Adipocyte (in vitro differentiated cells): ENCODE data around the gene ETFB.

Source experiments
- DNase-seq: peaks from one replicate; pipeline ENCODE4 v3.0.0-alpha.2; 2015; ENCODE audit warnings: low read depth
- H3K27me3 ChIP-seq: replicated peaks from 2 replicates; pipeline ENCODE4 v1.7.0; 2013; ENCODE audit warnings: mild to moderate bottlenecking, low read length, moderate library complexity; ENCODE audit not compliant: control insufficient read depth, insufficient read depth
- H3K36me3 ChIP-seq: 2 replicates; pipeline ENCODE4 v1.7.0; 2013; ENCODE audit warnings: low read length, mild to moderate bottlenecking, moderate library complexity; ENCODE audit not compliant: control insufficient read depth, insufficient read depth, severe bottlenecking
- H3K4me1 ChIP-seq: 2 replicates; pipeline ENCODE4 v1.7.0; 2013; ENCODE audit warnings: mild to moderate bottlenecking, low read length, moderate library complexity; ENCODE audit not compliant: control insufficient read depth, insufficient read depth
- H3K4me3 ChIP-seq: 2 replicates; pipeline ENCODE4 v1.7.0; 2013; ENCODE audit warnings: mild to moderate bottlenecking, low read length, moderate library complexity
- H3K9ac ChIP-seq: 2 replicates; pipeline ENCODE4 v1.7.0; 2013; ENCODE audit warnings: mild to moderate bottlenecking, low read length, moderate library complexity
- H3K9me3 ChIP-seq: 2 replicates; pipeline ENCODE4 v1.7.0; 2013; ENCODE audit warnings: mild to moderate bottlenecking, low read length, moderate library complexity; ENCODE audit not compliant: control insufficient read depth

ETFB gene

DNA sequence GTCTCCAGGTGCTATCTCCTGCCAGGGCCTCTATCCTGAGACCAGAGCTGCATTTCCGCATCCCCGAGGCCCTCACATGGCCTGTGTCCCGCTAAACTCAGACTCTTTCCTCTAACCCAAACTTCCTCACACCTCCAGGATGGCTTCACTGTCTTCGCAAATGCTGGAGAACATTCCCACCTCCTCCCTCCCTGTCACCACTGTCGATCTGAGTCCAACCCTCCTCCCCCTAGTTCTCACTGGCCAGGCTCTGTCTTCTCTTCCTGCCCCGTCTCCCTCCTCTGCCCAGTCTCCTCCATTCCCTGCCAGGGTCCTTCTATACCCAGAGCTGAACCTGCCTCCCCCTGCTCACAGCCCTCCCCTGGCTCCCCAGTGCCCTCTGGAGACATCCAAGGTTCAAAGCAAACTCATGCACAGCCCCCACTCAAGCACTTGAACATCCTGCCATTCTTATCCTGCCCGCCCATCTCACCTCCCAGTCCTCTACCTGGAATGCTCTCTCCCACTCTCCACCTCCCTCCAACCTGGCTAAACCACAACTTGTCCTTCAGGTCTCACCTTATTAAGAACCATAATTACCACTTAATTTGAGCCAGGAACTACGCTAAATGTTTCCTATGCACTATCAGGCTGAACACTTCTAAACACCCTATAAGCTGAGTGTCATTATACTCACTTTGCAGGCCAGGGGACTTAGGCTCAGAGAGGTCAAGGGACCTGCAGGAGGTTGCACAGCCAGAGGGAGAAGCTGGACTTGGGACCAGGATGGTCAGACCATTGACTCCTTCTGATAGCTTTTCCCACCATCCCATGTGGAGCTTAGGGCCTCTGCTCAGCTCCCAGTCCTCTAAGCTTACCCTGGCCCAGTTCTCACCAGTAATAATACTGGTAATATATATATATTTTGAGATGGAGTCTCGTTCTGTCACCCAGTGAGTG, 23.3 kb downstream of the ETFB start:
- H3K9ac ChIP-seq: no peak overlapping the region
- H3K4me3 ChIP-seq: no peak overlapping the region
- H3K27me3 ChIP-seq: no peaks in the 10 kb centered on the region
- DNase-seq: no peak
- peaks cover 35% of the 10 kb centered on the region for H3K36me3 ChIP-seq
- H3K4me1 ChIP-seq: peaks cover 8% of the 10 kb centered on the region
- no peaks in the 10 kb centered on the region for H3K9me3 ChIP-seq

GRCh38 chr19:51341976-51342580, 24.1 kb downstream of the ETFB start, which contains the start of gene VSIG10L:
TSS of gene VSIG10L (minus strand) at chr19:51342139. CDS start at chr19:51342124, 15 bp downstream.
- Histone ChIP-seq H3K36me3 (peaks cover 27% of the 10 kb centered on the region), H3K9me3 (no peaks in the 10 kb centered on the region), H3K27me3 (no peaks in the 10 kb centered on the region), H3K4me3 (no peak within 1 kb of the TSS), H3K9ac (no peak within 1 kb of the TSS), H3K4me1 (peaks cover 8% of the 10 kb centered on the region)
- no peak for DNase-seq

- H3K9me3 ChIP-seq: no peaks in the 10 kb centered on the region
- no peak for DNase-seq
- H3K36me3 ChIP-seq: peaks cover 17% of the 10 kb centered on the region
- H3K4me1 ChIP-seq: peaks cover 8% of the 10 kb centered on the region
- no peaks in the 10 kb centered on the region for H3K27me3 ChIP-seq
- H3K9ac ChIP-seq: no peak overlapping the region
- no peak overlapping the region for H3K4me3 ChIP-seq
Measured at GRCh38 chr19:51341066-51341465, 25.1 kb downstream of the ETFB start.

DNA sequence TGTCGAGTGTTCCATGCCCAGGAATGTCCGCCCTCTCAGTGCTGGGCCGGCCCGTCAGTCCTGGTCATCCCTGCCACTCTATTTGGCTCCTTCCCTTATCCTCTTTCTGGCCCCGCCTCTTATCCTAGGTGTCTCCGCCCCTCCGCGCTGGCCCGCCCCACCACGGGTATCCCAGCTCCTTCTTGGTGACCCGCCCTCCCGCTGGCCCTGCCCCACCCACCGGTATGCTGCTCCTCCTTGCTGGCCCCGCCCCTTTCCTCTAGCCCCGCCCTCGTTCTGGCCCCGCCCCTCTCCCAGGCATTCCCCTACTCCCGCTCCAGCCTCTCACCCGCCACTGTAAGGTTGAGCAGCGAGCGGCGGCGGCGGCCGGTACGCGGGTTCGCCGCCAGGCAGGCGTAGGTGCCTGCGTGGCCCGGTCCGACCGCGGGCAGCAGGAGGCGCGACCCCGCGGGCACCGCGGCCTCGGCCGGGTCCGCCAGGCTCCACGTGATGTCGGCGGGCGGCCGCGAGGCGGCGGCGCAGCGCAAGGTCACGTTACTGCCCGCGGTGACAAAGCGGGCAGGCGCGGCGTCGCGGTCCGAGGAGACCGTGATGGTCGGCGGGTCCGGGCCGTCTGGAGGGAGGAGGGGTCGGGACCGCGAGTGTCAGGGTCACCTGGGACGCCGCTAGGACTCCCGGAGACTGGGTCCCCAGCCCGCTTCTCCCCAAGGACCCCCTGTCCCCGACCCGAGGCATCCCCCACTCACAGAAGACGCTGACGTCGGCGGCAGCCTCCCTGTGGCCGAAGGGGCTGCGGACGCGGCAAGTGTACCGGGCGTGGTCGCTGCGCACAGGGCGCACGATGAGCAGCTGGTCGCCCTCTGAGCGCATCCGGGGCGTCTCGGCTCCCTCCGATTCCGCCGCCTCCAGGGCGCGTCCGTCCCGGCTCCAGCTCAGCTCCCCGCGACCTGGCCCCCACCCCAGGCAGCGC, 26.2 kb downstream of the ETFB start:
- Histone ChIP-seq H3K4me1 (peaks cover 8% of the 10 kb centered on the region), H3K4me3 (peak overlapping the region; percentile 83), H3K9me3 (no peaks in the 10 kb centered on the region), H3K36me3 (peaks cover 6% of the 10 kb centered on the region), H3K9ac (peak overlapping the region; percentile 61), H3K27me3 (no peaks in the 10 kb centered on the region)
- DNase-seq: peak; percentile 99

GRCh38 chr19:51339313-51339686, 26.9 kb downstream of the ETFB start:
- H3K4me3 ChIP-seq: peak overlapping the region; percentile 83
- no peak for DNase-seq
- no peaks in the 10 kb centered on the region for H3K9me3 ChIP-seq
- H3K9ac ChIP-seq: peak overlapping the region; percentile 39
- no peaks in the 10 kb centered on the region for H3K27me3 ChIP-seq
- no peaks in the 10 kb centered on the region for H3K36me3 ChIP-seq
- H3K4me1 ChIP-seq: peaks cover 8% of the 10 kb centered on the region

DNA sequence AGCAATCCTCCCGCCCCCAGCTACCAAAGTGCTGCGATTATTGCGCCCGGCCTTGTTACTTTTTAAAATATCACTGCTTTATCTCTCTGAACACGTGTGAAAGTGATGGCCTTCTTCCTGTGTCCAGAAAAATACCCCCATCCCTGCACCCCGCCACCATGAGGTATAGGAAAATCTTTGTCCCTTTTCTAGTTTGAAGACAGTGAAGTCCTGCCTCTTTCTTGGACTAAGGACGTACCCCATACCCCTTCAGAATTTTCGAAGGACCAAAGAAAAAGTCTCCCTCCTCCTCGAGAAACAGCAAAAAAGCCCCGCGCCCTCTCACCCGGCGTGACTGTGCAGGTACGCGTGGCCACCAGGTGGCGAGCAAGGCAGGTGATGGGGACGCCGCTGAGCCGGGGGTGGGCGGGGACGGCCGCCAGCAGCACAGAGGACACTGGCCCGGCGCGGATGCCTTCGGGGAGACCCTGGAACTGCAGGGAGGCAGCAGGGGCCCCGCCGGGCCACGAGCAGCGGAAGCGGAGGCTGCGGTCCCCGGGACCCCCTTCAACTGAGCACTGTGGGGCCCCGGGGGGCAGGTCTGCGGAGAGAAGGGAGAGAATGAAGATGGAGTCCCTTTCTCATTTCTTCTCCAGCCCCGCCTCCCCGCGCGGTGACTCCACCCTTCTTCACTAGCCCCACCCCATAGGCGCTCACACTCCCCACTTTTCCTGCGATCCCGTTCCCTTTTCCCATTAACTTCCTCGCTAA, 27.4 kb downstream of the ETFB start:
- Histone ChIP-seq H3K36me3 (no peaks in the 10 kb centered on the region), H3K4me1 (peaks cover 8% of the 10 kb centered on the region), H3K27me3 (no peaks in the 10 kb centered on the region), H3K9me3 (no peaks in the 10 kb centered on the region), H3K9ac (peak overlapping the region; percentile 39), H3K4me3 (peak overlapping the region; percentile 83)
- DNase-seq: peak; percentile 85

DNA sequence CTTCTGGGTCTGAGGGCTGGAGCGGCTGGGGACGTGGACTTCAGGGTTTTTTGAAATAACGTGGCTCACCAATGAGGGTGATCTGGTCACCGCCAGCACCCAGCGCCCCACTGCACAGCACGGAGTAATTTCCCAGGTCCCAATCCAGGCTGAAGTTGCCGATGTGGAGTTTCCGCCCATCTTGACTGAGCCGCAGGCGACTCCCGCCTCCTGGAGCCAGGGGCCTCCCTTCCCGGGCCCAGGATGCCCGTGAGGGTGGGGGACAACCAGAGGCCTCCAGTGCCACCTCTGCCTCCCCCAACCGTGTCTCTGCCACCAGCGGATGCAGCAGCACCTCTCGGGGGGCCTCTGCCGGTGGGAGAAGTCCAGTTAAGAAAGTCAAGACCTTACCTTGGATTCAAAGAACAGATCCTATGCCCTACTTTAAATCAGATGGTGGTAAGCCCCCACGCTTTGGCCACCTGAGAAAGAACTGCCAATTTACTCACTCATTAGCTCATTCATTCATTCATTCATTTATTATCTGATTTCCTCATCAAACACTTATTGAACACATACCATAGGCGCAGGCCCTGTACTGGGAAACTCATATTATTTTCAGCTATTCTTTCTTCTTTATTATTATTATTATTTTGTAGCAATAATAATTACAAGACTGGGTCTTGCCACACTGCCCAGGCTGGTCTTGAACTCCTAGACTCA, 28.2 kb downstream of the ETFB start:
- Histone ChIP-seq H3K9ac (no peak overlapping the region), H3K4me1 (peaks cover 8% of the 10 kb centered on the region), H3K27me3 (no peaks in the 10 kb centered on the region), H3K36me3 (no peaks in the 10 kb centered on the region), H3K4me3 (no peak overlapping the region), H3K9me3 (no peaks in the 10 kb centered on the region)
- no peak for DNase-seq

DNA sequence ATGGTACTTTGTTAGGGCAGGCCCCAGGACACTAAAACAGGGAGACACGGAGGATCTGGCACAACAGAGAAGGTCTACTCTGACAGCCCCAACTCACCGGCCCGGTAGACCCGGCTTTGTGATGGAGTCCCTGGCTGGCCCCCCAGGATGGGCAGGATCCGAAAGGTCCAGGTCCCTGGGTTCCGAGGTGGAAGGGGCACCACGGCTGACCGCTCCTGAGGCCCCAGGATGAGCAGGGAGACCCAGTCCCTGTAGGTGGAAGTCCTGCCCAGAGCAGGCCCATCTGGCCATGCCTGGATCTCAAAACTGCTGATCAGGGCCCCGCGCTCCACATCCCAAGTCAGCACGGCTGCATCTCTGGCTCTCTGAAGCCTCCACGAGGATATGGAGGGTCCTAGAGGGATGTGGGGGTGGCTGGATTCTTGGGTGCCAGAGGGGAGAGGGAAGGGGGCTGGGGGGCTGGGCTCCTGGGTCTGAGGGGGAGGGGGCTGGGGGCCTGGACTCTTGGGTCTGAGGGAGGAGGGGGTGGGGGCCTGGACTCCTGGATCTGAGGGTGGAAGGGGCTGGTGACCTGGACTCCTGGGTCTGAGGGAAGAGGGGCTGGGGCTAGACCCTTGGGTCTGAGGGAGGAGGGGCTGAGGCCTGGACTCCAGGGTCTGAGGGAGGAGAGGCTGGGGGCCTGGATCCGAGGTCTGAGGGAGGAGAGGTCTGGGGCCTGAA, 28.9 kb downstream of the ETFB start:
- H3K27me3 ChIP-seq: no peaks in the 10 kb centered on the region
- no peaks in the 10 kb centered on the region for H3K9me3 ChIP-seq
- no peaks in the 10 kb centered on the region for H3K36me3 ChIP-seq
- no peak overlapping the region for H3K9ac ChIP-seq
- H3K4me1 ChIP-seq: peaks cover 8% of the 10 kb centered on the region
- no peak for DNase-seq
- H3K4me3 ChIP-seq: no peak overlapping the region

DNA sequence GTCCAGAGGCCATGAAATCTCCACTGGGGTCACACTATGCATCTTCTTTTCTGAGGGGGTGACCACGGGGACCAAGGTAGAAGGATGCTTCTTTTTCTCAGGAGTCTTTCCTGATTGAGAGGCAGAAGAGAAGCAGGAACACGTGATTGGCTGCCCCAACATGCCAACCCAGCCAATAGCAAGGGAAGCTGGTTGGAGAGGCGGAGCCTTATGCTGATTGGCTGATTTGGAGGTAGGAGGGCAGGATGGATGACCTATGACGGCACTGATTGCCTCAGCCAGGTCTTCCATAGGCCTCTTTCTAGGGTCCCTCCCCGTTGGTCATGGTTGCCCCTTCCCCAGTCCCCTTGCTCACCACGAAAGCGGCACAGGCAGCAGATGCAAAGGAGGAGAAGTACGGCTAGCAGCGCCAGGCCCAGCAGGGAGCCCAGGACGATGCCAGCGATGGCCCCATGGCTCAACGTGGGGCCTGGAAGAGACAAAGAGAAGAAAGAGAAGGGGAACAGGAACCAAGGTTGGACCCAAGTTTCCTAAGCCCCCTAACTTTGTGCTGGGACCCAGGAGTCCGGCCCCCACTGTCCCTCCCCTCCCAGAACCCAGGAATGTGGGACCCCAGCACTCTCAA, 32.2 kb downstream of the ETFB start:
- peaks cover 4% of the 10 kb centered on the region for H3K9me3 ChIP-seq
- H3K36me3 ChIP-seq: no peaks in the 10 kb centered on the region
- H3K27me3 ChIP-seq: peaks cover 6% of the 10 kb centered on the region
- peaks cover 3% of the 10 kb centered on the region for H3K4me1 ChIP-seq
- no peak for DNase-seq
- H3K9ac ChIP-seq: no peak overlapping the region
- no peak overlapping the region for H3K4me3 ChIP-seq
